ENCODE data around the gene AK8. TPM values are rescaled to one million over a fixed set of nuclear protein-coding genes. Genes with fewer than 3 reads are reported as not detected.

Gene AK8
- total RNA-seq, 1 donor from 2014 or later, result 0.25 TPM

DNA sequence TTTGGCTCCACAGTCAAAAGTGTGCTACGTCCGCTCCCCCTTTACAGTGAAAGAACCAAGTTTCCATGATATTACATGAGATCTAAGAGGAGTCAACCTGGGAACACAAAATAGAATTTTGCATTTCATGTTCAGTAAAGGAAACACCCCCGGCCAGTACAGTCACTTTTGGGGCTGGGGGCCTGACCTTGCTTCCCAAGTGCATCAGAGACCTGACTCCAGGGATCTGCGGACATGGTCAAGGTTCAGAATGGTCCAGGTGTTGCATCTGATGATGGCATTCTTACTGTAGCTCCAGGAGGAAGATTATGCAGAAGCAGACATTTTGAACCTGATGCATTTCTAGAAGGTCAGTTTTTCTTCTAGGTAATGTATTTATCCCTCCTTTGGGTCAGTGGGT is 39.8 kb downstream of the AK8 start:
- H3K4me3 ChIP-seq, result no peak overlapping the region
- intact Hi-C loops (cut with DNase I), result no loop called here
- H3K36me3 ChIP-seq, result no peaks in the 10 kb centered on the region
- no peak for TF ChIP-seq POLR2A (IDR thresholded peaks at IDR 0.05)
- TF ChIP-seq, protein P1, sequence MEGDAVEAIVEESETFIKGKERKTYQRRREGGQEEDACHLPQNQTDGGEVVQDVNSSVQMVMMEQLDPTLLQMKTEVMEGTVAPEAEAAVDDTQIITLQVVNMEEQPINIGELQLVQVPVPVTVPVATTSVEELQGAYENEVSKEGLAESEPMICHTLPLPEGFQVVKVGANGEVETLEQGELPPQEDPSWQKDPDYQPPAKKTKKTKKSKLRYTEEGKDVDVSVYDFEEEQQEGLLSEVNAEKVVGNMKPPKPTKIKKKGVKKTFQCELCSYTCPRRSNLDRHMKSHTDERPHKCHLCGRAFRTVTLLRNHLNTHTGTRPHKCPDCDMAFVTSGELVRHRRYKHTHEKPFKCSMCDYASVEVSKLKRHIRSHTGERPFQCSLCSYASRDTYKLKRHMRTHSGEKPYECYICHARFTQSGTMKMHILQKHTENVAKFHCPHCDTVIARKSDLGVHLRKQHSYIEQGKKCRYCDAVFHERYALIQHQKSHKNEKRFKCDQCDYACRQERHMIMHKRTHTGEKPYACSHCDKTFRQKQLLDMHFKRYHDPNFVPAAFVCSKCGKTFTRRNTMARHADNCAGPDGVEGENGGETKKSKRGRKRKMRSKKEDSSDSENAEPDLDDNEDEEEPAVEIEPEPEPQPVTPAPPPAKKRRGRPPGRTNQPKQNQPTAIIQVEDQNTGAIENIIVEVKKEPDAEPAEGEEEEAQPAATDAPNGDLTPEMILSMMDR (IDR thresholded peaks at IDR 0.05), result no peak
- TF ChIP-seq POLR2AphosphoS5 (IDR thresholded peaks at IDR 0.05; ENCODE audit: insufficient read depth in 1 of 2, low read depth in 1 of 2), result no peak
- H3K4me1 ChIP-seq, result no peaks in the 10 kb centered on the region
- H3K27me3 ChIP-seq, result no peaks in the 10 kb centered on the region
- no peaks in the 10 kb centered on the region for H3K9me3 ChIP-seq
- no peak for DNase-seq (ENCODE audit: extremely low spot score in 2 of 2)
- no peak overlapping the region for H3K27ac ChIP-seq

DNA sequence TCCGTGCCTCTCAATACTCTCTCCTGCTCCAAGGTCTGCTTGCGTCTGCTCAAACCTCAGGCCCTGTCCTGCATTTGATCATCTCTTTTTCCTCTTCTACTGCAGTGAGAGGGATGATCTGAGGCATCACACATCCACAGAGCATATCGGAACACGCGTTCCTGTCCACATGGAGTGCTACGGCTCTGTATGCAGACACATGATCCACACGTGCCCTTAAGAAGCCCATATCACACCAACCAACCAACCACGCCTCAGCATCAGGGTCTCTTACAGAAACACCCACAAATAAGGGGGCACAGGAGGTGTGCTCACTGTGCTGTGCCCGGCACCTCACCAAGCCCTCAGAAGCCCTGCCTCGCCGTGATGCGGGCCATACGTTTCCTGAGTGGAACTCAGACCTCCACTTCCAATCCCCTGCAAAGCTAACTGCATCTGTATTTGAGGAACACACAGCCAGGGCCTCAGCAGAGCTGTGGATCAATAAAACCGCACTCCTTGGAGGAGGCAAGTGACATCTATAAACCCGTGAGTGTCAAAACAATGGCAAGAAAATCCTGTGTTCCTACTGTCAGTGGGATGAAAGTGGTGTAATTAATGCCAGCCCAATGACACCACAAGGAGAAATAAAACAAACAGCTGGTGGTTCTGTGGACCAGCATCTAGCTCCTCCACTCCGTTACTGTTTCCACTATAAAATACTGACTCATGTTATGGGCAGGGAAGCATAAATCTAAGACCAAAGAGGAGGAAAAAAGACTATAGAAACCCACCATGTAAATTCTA is 40.4 kb downstream of the AK8 start:
- no peak for DNase-seq (ENCODE audit: extremely low spot score in 2 of 2)
- H3K27ac ChIP-seq, result no peak overlapping the region
- intact Hi-C loops (cut with DNase I), result no loop called here
- TF ChIP-seq POLR2A (IDR thresholded peaks at IDR 0.05) (no peak), POLR2AphosphoS5 (IDR thresholded peaks at IDR 0.05; ENCODE audit: insufficient read depth in 1 of 2, low read depth in 1 of 2) (no peak)
- TF ChIP-seq, protein P1 (IDR thresholded peaks at IDR 0.05), result no peak
- H3K36me3 ChIP-seq, result no peaks in the 10 kb centered on the region
- no peaks in the 10 kb centered on the region for H3K27me3 ChIP-seq
- H3K9me3 ChIP-seq, result no peaks in the 10 kb centered on the region
- H3K4me1 ChIP-seq, result no peaks in the 10 kb centered on the region
- no peak overlapping the region for H3K4me3 ChIP-seq

DNA sequence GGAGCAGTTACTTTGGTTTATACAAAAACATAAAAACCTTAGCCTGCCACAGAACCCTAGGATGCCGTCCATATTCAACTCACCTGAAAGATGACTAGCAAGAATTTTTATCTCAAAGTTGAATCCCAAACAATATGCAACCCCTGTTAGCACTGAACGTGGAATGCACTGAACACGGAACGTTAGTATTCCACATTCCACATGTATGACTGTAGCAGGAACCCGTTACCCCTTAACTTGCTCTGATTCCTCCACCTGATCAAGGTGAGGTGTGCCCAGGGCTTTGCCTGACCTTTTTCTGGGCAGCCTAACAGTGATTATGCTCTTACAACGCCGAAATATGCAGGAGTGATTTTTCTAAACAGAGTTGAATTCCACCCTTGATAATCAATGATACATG is 43.7 kb downstream of the AK8 start:
- H3K4me3 ChIP-seq, result no peak overlapping the region
- no peak for DNase-seq (ENCODE audit: extremely low spot score in 2 of 2)
- H3K36me3 ChIP-seq, result no peaks in the 10 kb centered on the region
- H3K27me3 ChIP-seq, result no peaks in the 10 kb centered on the region
- no peak overlapping the region for H3K27ac ChIP-seq
- intact Hi-C loops (cut with DNase I), result no loop called here
- no peaks in the 10 kb centered on the region for H3K9me3 ChIP-seq
- H3K4me1 ChIP-seq, result no peaks in the 10 kb centered on the region
- TF ChIP-seq, protein P1 (IDR thresholded peaks at IDR 0.05), result no peak
- no peak for TF ChIP-seq POLR2A (IDR thresholded peaks at IDR 0.05)
- no peak for TF ChIP-seq POLR2AphosphoS5 (IDR thresholded peaks at IDR 0.05; ENCODE audit: insufficient read depth in 1 of 2, low read depth in 1 of 2)

DNA sequence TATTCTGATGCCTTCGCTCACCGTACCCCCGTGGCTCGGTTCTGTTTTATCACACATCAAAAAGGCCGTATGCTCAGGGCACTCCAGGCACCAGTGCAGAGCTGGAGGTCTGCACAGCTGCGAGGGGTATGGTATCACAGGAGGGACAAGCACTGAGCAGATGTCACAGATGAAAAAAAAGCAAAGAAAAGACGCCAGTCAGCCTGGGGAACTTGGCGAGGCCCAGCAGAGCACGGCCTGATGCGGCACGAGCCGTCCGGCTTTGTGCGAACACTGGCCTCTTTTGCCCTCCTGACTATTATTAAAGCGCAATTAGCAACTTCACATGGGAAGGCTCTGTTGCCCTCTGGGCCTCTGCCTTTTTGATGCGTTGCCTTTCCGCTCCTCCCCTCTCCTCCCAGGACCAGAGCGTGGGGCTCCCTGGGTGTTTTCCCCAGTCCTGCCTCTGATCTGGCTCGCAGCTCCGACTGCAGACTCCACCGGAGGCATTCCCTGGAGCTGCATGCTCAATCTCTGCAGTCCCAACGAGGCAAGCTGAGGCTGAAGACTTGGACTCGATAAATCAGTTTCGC is 44.4 kb downstream of the AK8 start:
- no peaks in the 10 kb centered on the region for H3K36me3 ChIP-seq
- no peaks in the 10 kb centered on the region for H3K27me3 ChIP-seq
- no peaks in the 10 kb centered on the region for H3K4me1 ChIP-seq
- TF ChIP-seq POLR2A (IDR thresholded peaks at IDR 0.05) (no peak), POLR2AphosphoS5 (IDR thresholded peaks at IDR 0.05; ENCODE audit: insufficient read depth in 1 of 2, low read depth in 1 of 2) (no peak)
- TF ChIP-seq, protein P1 (IDR thresholded peaks at IDR 0.05), result no peak
- no peaks in the 10 kb centered on the region for H3K9me3 ChIP-seq
- no peak for DNase-seq (ENCODE audit: extremely low spot score in 2 of 2)
- no peak overlapping the region for H3K4me3 ChIP-seq
- intact Hi-C loops (cut with DNase I), result no loop called here
- H3K27ac ChIP-seq, result no peak overlapping the region

Measured in vagina (tissue), 2 donors.